GM21825 (cell line): ENCODE measurements around the gene GNAT3.

Source experiments
- ATAC-seq: cut with Tn5 transposase; IDR thresholded peaks from one replicate; pipeline ENCODE4 v1.9.1; 2021; ENCODE audit warnings: mild to moderate bottlenecking, moderate library complexity; ENCODE audit not compliant: unreplicated experiment

The GNAT3 gene

GRCh38 chr7:80505900-80506500, 5.9 kb downstream of the GNAT3 start:
- ATAC-seq, result no peak

- no peak for ATAC-seq
Observed at GRCh38 chr7:80500325-80500724, 11.5 kb downstream of the GNAT3 start.

- no peak for ATAC-seq
Observed at GRCh38 chr7:80499350-80499953, 12.4 kb downstream of the GNAT3 start.

- no peak for ATAC-seq
Observed at GRCh38 chr7:80498481-80499349, 13.1 kb downstream of the GNAT3 start.

- ATAC-seq, result no peak
Observed at GRCh38 chr7:80496586-80496985, 15.3 kb downstream of the GNAT3 start.

- ATAC-seq, result no peak
Observed at GRCh38 chr7:80493121-80493849, 18.6 kb downstream of the GNAT3 start.

GRCh38 chr7:80491462-80491861, 20.4 kb downstream of the GNAT3 start:
- ATAC-seq, result no peak

- ATAC-seq, result no peak
Observed at GRCh38 chr7:80488851-80489370, 23.0 kb downstream of the GNAT3 start.

GRCh38 chr7:80488406-80488805, 23.5 kb downstream of the GNAT3 start:
- no peak for ATAC-seq

GRCh38 chr7:80485721-80486120, 26.1 kb downstream of the GNAT3 start:
- no peak for ATAC-seq

- no peak for ATAC-seq
Observed at GRCh38 chr7:80482950-80483349, 28.9 kb downstream of the GNAT3 start.

GRCh38 chr7:80481196-80481884, 30.5 kb downstream of the GNAT3 start:
- no peak for ATAC-seq

- ATAC-seq, result no peak
Observed at GRCh38 chr7:80480566-80480965, 31.3 kb downstream of the GNAT3 start.

GRCh38 chr7:80478683-80479082, 33.2 kb downstream of the GNAT3 start:
- ATAC-seq, result no peak

- ATAC-seq, result no peak
Observed at GRCh38 chr7:80476035-80476434, 35.8 kb downstream of the GNAT3 start.

- ATAC-seq, result no peak
Observed at GRCh38 chr7:80475383-80475782, 36.5 kb downstream of the GNAT3 start.

- no peak for ATAC-seq
Observed at GRCh38 chr7:80473751-80474150, 38.1 kb downstream of the GNAT3 start.

GRCh38 chr7:80472491-80473200, 39.2 kb downstream of the GNAT3 start:
- no peak for ATAC-seq

GRCh38 chr7:80468931-80469714, 42.7 kb downstream of the GNAT3 start:
- no peak for ATAC-seq
